Gastroesophageal sphincter (tissue), 4 donors: ENCODE measurements around the gene GPRASP3. TPM values are rescaled to one million over a fixed set of nuclear protein-coding genes. Genes with fewer than 3 reads are reported as not detected.
"Not testable (repeated sequence)": the region's sequence is repeated elsewhere in the genome, so short reads cannot be mapped to it uniquely, and the experiment has no call there.

Experiments
- ATAC-seq: fragments of 150-250 bp; one replicate; pipeline ENCODE4 v1.9.1; 2016; ENCODE audit warnings: mild to moderate bottlenecking, moderate library complexity
- H3K27ac ChIP-seq, 4 donors: fragments of 200-600 bp; sonication (generic) in 3 of 4; 1 replicate in 3 of 4; 2 replicates in 1 of 4; pipeline ENCODE4 v1.5.1; 2016 to 2019
- H3K27me3 ChIP-seq: fragments of 200-600 bp; sonication (generic); one replicate; pipeline ENCODE4 v1.5.1; 2019
- H3K36me3 ChIP-seq, 2 donors: fragments of 200-600 bp; sonication (generic); one replicate each; pipeline ENCODE4 v1.5.1; 2019; ENCODE audit warnings: control low read depth in 1 of 2
- H3K4me1 ChIP-seq, 3 donors: fragments of 200-600 bp; sonication (generic); 1 replicate in 2 of 3; 2 replicates in 1 of 3; pipeline ENCODE4 v1.5.1; 2016 to 2019; ENCODE audit warnings: control low read depth in 2 of 3
- H3K4me3 ChIP-seq, 2 donors: fragments of 200-600 bp; sonication (generic); one replicate each; pipeline ENCODE4 v1.5.1; 2019; ENCODE audit warnings: mild to moderate bottlenecking in 1 of 2, moderate library complexity in 1 of 2
- H3K9me3 ChIP-seq, 3 donors: fragments of 200-600 bp; sonication (generic); one replicate each; pipeline ENCODE4 v1.5.1; 2017 to 2019; ENCODE audit warnings: control low read depth in 2 of 3
- EP300 ChIP-seq: sonication (generic); formaldehyde crosslinking; IDR thresholded peaks from one replicate; pipeline ENCODE4 v1.6.1; 2017; ENCODE audit warnings: antibody characterized with exemption, mild to moderate bottlenecking
- POLR2A ChIP-seq, 2 donors: fragments of 450-650 bp; IDR thresholded peaks; one replicate each; pipeline ENCODE4 v1.6.1; 2017; ENCODE audit warnings: antibody characterized with exemption in 2 of 2, mild to moderate bottlenecking in 2 of 2, moderate library complexity in 1 of 2
- POLR2AphosphoS5 ChIP-seq: sonication (generic); formaldehyde crosslinking; IDR thresholded peaks from one replicate; pipeline ENCODE4 v1.6.1; 2017; ENCODE audit warnings: antibody characterized with exemption
- WGBS, 2 donors: methylation state at CpG; one replicate each; pipeline ENCODE4 v1.1.5; 2018; ENCODE audit warnings: low coverage in 1 of 2; 5-methylcytosine and 5-hydroxymethylcytosine counted together
- total RNA-seq, 4 donors: library from RNA; depleted of rRNA; stranded (reverse); fragments of >200 nt; gene quantifications; one replicate each; pipeline ENCODE4 v1.1.0, GENCODE V29; 2016
- TF ChIP-seq, protein P1 (sequence below), 4 experiments: fragments of 200-600 bp in 2 of 4; fragments of 450-650 bp in 2 of 4; sonication (generic) in 1 of 4; IDR thresholded peaks; one replicate each; pipeline ENCODE4 v1.5.1; 2017 to 2019; ENCODE audit warnings: antibody characterized with exemption in 4 of 4, mild to moderate bottlenecking in 2 of 4, moderate library complexity in 2 of 4

The GPRASP3 gene
- total RNA-seq, 4 donors from 2014 or later = 4.8 to 5.9 (median 5.0) TPM

DNA sequence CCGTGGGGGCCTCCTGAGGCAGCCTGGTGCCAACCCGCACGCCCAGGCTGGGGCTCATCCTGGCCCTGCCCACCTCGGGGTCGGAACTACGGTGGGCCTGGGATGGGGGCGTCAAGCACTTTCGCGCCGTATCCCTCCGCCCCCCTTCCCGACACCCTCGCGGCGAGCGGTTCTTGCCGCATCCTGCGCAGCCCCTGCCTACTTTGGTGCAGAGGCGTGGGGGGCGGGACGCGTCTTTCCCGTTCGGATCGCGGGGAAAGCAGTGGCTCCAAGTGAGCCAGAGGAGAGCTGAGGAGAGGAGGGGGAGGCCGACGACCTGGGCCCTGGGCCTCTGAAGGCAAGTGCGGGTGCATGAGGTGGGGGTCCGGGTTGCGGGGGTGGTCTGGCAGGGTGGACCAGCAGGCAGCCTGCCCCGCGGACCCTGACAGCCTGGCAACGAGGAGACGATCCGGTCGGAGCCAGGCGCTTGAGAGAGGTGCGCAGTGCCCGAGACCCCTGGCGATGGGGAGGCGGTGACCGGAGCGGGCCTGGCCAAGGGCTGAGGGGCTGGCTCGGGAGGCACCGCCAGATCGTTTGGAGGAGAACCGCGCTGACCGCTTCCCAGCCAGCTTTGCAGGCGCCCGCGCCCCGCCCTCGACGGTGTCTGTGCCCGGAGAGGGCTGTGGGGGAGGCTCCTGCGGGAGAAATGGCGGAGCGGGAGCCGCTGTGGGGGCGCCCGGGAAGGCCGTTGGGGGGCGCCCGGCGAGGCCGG is 8.2 kb upstream of the GPRASP3 start, which contains the start of gene GPRASP2:
GPRASP2 (plus strand) TSS at position 233 of the 751 bp plus-strand sequence. CDS start 2,422 bp downstream, outside the sequence.
- Histone ChIP-seq H3K4me1 (peaks cover 0 to 7% (median 0%) of the 10 kb centered on the region in 3 donors), H3K27me3 (no peaks in the 10 kb centered on the region), H3K27ac (peak within 1 kb of the TSS; percentile 84 to 92 (median 88)), H3K9me3 (no peaks in the 10 kb centered on the region), H3K36me3 (no peaks in the 10 kb centered on the region), H3K4me3 (peak within 1 kb of the TSS; percentile 65 to 69)
- WGBS, 2 donors = no CpG with 5 or more reads among the region's 68 CpGs
- TF ChIP-seq POLR2AphosphoS5 = peak; percentile 18
- TF ChIP-seq POLR2A (IDR thresholded peaks at IDR 0.05) = peak; percentile 36 to 40
- TF ChIP-seq, protein P1, sequence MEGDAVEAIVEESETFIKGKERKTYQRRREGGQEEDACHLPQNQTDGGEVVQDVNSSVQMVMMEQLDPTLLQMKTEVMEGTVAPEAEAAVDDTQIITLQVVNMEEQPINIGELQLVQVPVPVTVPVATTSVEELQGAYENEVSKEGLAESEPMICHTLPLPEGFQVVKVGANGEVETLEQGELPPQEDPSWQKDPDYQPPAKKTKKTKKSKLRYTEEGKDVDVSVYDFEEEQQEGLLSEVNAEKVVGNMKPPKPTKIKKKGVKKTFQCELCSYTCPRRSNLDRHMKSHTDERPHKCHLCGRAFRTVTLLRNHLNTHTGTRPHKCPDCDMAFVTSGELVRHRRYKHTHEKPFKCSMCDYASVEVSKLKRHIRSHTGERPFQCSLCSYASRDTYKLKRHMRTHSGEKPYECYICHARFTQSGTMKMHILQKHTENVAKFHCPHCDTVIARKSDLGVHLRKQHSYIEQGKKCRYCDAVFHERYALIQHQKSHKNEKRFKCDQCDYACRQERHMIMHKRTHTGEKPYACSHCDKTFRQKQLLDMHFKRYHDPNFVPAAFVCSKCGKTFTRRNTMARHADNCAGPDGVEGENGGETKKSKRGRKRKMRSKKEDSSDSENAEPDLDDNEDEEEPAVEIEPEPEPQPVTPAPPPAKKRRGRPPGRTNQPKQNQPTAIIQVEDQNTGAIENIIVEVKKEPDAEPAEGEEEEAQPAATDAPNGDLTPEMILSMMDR (IDR thresholded peaks at IDR 0.05) = no peak
- TF ChIP-seq EP300 = no peak
- peak; percentile 86 for ATAC-seq

DNA sequence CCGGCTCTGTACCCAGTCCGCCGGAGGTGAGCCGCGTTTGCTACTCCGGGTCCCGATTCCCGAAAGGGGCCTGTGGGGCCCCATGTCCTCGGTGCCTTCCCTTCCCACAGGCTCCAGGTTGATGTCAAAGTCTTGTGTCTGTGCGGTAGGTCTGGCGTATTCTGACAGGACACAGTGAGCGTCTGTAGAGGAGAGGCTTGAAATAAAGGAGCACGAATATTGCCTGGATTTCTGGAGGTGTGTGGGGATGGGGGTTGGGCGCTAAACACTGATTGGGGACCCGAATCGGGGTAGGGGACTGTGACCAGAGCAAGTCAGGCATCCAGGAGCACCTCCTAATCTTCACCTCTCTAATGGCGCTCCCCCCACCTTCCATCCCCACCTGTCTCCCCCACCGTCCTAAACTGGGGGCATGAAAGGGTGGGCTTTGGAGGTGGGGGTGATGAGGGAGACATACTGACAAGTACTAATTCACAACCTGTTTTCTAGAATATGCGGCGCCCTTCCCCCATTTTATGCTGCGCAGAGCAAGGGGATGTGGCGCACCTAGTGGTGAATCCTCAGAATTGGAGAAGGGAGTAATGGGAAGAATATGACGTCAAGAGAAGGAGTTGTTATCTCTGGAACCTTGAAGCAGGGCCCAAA is 7.4 kb upstream of the GPRASP3 start:
- WGBS, 2 donors = 20 to 22% methylated on average over 1 to 15 of the region's 23 CpGs
- H3K36me3 ChIP-seq = no peaks in the 10 kb centered on the region
- H3K27ac ChIP-seq = peak overlapping the region; percentile 84 to 92 (median 88)
- TF ChIP-seq EP300 (no peak), POLR2AphosphoS5 (peak; percentile 40)
- TF ChIP-seq, protein P1 (IDR thresholded peaks at IDR 0.05) = peak; percentile 45 to 70 (median 66)
- peaks cover 0 to 7% (median 0%) of the 10 kb centered on the region in 3 donors for H3K4me1 ChIP-seq
- ATAC-seq = peak; percentile 76
- peak overlapping the region; percentile 65 to 69 for H3K4me3 ChIP-seq
- no peaks in the 10 kb centered on the region for H3K27me3 ChIP-seq
- H3K9me3 ChIP-seq = no peaks in the 10 kb centered on the region

DNA sequence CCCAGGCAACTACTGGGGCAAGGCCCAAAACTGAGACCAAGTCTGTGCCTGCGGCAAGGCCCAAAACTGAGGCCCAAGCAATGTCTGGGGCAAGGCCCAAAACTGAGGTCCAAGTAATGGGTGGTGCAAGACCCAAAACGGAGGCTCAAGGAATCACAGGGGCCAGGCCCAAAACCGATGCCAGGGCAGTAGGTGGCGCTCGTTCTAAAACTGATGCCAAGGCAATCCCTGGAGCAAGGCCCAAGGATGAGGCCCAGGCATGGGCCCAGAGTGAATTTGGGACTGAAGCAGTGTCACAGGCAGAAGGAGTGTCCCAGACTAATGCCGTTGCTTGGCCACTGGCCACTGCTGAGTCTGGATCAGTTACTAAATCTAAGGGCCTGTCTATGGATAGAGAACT is 5.5 kb upstream of the GPRASP3 start:
- Histone ChIP-seq H3K4me1 (peaks cover 0 to 7% (median 0%) of the 10 kb centered on the region in 3 donors), H3K4me3 (no peak overlapping the region), H3K9me3 (no peaks in the 10 kb centered on the region), H3K27me3 (no peaks in the 10 kb centered on the region), H3K36me3 (no peaks in the 10 kb centered on the region), H3K27ac (no peak overlapping the region)
- no peak for TF ChIP-seq POLR2A (IDR thresholded peaks at IDR 0.05)
- TF ChIP-seq EP300 = no peak
- TF ChIP-seq, protein P1 (IDR thresholded peaks at IDR 0.05) = no peak
- no peak for TF ChIP-seq POLR2AphosphoS5
- 67 to 93% methylated on average over 3 of the region's 6 CpGs for WGBS, 2 donors
- ATAC-seq = no peak

DNA sequence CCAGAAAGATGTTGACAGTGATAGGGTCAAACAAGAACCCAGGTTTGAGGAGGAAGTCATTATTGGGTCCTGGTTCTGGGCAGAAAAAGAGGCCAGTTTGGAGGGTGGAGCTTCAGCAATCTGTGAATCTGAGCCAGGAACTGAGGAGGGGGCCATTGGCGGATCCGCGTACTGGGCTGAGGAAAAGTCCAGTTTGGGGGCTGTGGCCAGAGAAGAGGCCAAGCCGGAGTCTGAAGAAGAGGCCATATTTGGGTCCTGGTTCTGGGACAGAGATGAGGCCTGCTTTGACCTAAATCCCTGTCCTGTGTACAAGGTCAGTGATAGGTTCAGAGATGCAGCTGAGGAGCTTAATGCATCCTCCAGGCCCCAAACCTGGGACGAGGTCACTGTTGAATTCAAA is 4.6 kb upstream of the GPRASP3 start:
- Histone ChIP-seq H3K36me3 (no peaks in the 10 kb centered on the region), H3K27me3 (no peaks in the 10 kb centered on the region), H3K4me3 (no peak overlapping the region), H3K9me3 (no peaks in the 10 kb centered on the region), H3K27ac (no peak overlapping the region), H3K4me1 (peaks cover 0 to 7% (median 0%) of the 10 kb centered on the region in 3 donors)
- WGBS, 2 donors = 89% methylated on average over 5 of the region's 5 CpGs; no CpG with 5 or more reads in 1 of the 2 donors
- no peak for ATAC-seq
- TF ChIP-seq EP300 = no peak
- TF ChIP-seq, protein P1 (IDR thresholded peaks at IDR 0.05) = no peak
- no peak for TF ChIP-seq POLR2AphosphoS5
- TF ChIP-seq POLR2A (IDR thresholded peaks at IDR 0.05) = no peak

DNA sequence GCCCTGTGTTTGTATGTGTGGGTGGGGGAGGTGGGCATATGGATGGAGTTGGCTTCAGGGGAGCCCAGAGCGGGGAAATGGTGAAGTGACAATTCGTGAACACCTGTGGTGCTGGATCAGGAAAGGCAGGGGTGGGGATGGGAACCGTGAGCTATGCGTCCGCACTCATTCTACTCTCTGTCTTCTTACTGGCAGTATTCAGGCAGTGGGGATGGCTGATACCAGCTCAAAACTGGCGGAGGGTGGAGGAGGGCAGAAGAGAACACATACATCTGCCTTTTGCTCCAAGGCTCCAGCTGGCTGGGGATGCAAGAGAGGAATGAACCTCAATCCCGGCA is 595 bp downstream of the GPRASP3 start:
- H3K9me3 ChIP-seq, H3K27me3 ChIP-seq, H3K36me3 ChIP-seq, H3K4me1 ChIP-seq: not testable (repeated sequence)
- WGBS, 2 donors = 50 to 100% methylated on average over 1 of the region's 7 CpGs
- peak overlapping the region in 3 of 4 donors; percentile 44 to 68 (median 66) for H3K27ac ChIP-seq
- peak overlapping the region; percentile 51 to 52 for H3K4me3 ChIP-seq
- ATAC-seq = peak; percentile 11
